ENCODE results near the gene HEYL. TPM values are rescaled to one million over a fixed set of nuclear protein-coding genes. Genes with fewer than 3 reads are reported as not detected.

The HEYL gene
- not detected for total RNA-seq

DNA sequence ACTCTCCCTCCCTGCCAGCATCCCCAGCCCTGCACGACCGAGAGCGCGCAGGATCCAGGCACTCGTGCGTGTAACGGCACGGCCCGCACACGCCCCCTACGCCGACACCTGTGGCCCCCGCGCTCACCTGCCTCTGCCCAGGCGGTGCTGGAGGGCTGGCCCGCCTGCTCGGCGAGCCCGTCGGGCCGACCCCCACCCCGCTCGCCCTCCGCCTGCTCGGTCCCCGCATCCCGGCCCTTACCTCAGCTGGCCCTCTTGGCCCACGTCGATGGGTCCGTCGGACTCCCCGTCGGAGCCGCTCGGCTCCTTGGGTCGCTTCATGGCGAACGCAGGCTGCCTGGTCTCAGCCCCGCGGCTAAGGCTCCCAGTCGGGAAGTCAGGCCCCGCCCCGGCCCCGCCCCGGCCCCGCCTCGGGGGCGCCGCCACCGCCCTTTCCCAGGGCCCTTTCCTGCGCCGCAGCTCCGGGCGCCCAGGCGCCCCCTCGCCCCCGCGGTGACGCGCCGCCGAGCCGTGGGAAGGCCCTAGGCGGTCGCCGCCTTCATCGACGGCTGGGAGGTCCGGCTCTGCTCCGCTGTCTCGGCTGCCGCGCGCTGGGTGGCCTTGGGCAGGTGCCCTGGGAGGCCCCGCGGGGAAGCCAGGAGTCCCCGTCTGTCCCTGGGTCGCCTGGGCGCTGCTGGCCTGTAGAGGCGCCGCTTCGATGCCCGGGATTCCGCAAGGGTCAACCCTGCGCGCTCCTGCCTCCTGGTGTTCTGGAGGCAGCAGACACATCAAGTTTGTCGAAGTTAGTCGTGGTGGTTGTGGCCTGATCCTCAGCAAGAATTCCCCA, at the start of gene HEYL:
TSS of gene HEYL (minus strand) at position 339 of the 826 bp plus-strand sequence. CDS start at position 321, 18 bp downstream.

GRCh38 chr1:39671793-39672550, 32.5 kb upstream of the HEYL start, which contains the start of gene NT5C1A:
Gene NT5C1A (minus strand): TSS chr1:39672107. CDS start chr1:39672038, 69 bp downstream.

Other genes starting within 250 kb of the HEYL start
- gene BMP8A, start 148.0 kb downstream of the HEYL start, total RNA-seq, result under 1 TPM in 1 of 2 experiments, not detected in 1; 0.13 TPM
- 100 to 1,000 TPM; 196 to 209 TPM for gene PABPC4, start 62.9 kb downstream of the HEYL start, total RNA-seq
- gene NT5C1A, start 32.5 kb upstream of the HEYL start, total RNA-seq, result not detected
- gene HPCAL4, start 51.8 kb upstream of the HEYL start, total RNA-seq, result 1 to 10 TPM; 2.0 TPM
- gene PPIE, start 99.2 kb upstream of the HEYL start, total RNA-seq, result 10 to 100 TPM; 50.5 to 52.8 TPM
- gene OXCT2, start 131.7 kb upstream of the HEYL start, total RNA-seq, result under 1 TPM in 1 of 2 experiments, not detected in 1; 0.17 TPM
- gene BMP8B, start 149.2 kb upstream of the HEYL start, total RNA-seq, result under 1 TPM; 0.08 to 0.19 TPM
- gene TRIT1, start 243.9 kb upstream of the HEYL start, total RNA-seq, result 10 to 100 TPM; 15.0 to 15.4 TPM

Measured in activated naive CD4-positive, alpha-beta T cell treated with anti-CD3 and anti-CD28 coated beads, Interleukin-2, amount 10 ng/mL, durations not matched to agents 5 hours and 36 hours (primary cell).